Loucy (cell line): ENCODE measurements around the gene C8B.

Experiments used
- H2AFZ ChIP-seq: fragments of 200-600 bp; sonication (generic); 2 replicates; pipeline ENCODE4 v1.6.0; 2016; ENCODE audit warnings: antibody characterized with exemption, mild to moderate bottlenecking, low read length, moderate library complexity
- H3F3A ChIP-seq: fragments of 200-600 bp; 2 replicates; pipeline ENCODE4 v1.6.0; 2016; ENCODE audit warnings: antibody characterized with exemption, low read depth, mild to moderate bottlenecking
- H3K27me3 ChIP-seq: fragments of 200-600 bp; sonication (generic); 2 replicates; pipeline ENCODE4 v1.6.1; 2014; ENCODE audit warnings: low read length, mild to moderate bottlenecking; ENCODE audit not compliant: insufficient read depth, poor library complexity, severe bottlenecking
- H3K36me3 ChIP-seq: fragments of 200-600 bp; sonication (generic); 2 replicates; pipeline ENCODE4 v1.6.1; 2016; ENCODE audit warnings: low read length; ENCODE audit not compliant: insufficient read depth
- H3K4me1 ChIP-seq: fragments of 200-600 bp; sonication (generic); 2 replicates; pipeline ENCODE4 v1.5.1; 2014; ENCODE audit warnings: low read length, mild to moderate bottlenecking; ENCODE audit not compliant: insufficient read depth, poor library complexity, severe bottlenecking
- H3K4me2 ChIP-seq: fragments of 200-600 bp; sonication (generic); 2 replicates; pipeline ENCODE4 v1.6.0; 2014; ENCODE audit warnings: antibody characterized with exemption, low read length, low read depth, mild to moderate bottlenecking; ENCODE audit not compliant: poor library complexity, severe bottlenecking
- H3K4me3 ChIP-seq: fragments of 200-600 bp; sonication (generic); 2 replicates; pipeline ENCODE4 v1.5.1; 2014; ENCODE audit warnings: low read length, mild to moderate bottlenecking, mixed read lengths; ENCODE audit not compliant: poor library complexity, severe bottlenecking
- H3K79me2 ChIP-seq: fragments of 200-600 bp; sonication (generic); 2 replicates; pipeline ENCODE4 v1.6.1; 2014; ENCODE audit warnings: low read length; ENCODE audit not compliant: insufficient read depth
- H3K9ac ChIP-seq: fragments of 200-600 bp; sonication (generic); 2 replicates; pipeline ENCODE4 v1.6.0; 2014; ENCODE audit warnings: mild to moderate bottlenecking, low read depth, low read length, moderate library complexity; ENCODE audit not compliant: poor library complexity, severe bottlenecking
- H3K9me2 ChIP-seq: fragments of 200-600 bp; sonication (generic); replicated peaks from 2 replicates; pipeline ENCODE4 v1.6.1; 2016; ENCODE audit warnings: low read depth, low read length, mixed read lengths
- H3K9me3 ChIP-seq: fragments of 200-600 bp; sonication (generic); 2 replicates; pipeline ENCODE4 v1.6.1; 2014; ENCODE audit warnings: mild to moderate bottlenecking, antibody characterized with exemption, low read length, low read depth; ENCODE audit not compliant: insufficient read depth
- H4K20me1 ChIP-seq: fragments of 200-600 bp; sonication (generic); 2 replicates; pipeline ENCODE4 v1.6.0; 2014; ENCODE audit warnings: antibody characterized with exemption, low read length, mild to moderate bottlenecking; ENCODE audit not compliant: insufficient read depth, poor library complexity, severe bottlenecking
- CTCF ChIP-seq: fragments of 200-600 bp; sonication (generic); conservative IDR thresholded peaks from 2 replicates; pipeline ENCODE4 v1.5.1; 2014; ENCODE audit warnings: mild to moderate bottlenecking, antibody characterized with exemption, low read length
- EZH2phosphoT487 ChIP-seq: fragments of 200-600 bp; IDR thresholded peaks from 2 replicates; pipeline ENCODE4 v1.6.1; 2018; ENCODE audit warnings: antibody characterized with exemption, mild to moderate bottlenecking, moderate library complexity, borderline replicate concordance

C8B gene

DNA sequence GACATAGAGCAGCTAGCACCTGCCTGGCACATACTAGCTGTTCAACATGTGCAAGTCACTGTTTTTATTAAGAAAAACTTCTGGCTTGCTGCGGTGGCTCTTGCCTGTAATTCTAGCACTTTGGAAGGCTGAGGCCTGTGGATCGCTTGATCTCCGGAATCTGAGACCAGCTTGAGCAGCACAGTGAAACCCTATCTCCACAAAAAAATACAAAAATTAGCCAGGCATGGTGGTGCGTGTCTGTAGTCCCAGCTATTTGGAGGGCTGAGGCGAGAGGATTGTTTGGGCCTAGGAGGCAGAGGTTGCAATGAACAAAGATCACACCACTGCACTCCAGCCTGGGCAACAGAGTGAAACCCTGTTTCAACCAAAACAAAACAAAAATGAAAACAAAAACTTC is 27.7 kb upstream of the C8B start:
- Histone ChIP-seq H3K27me3 (no peaks in the 10 kb centered on the region), H3K4me2 (no peak overlapping the region), H3F3A (no peaks in the 10 kb centered on the region), H3K9me3 (no peaks in the 10 kb centered on the region), H3K4me3 (no peak overlapping the region), H4K20me1 (no peaks in the 10 kb centered on the region), H3K9me2 (no peaks in the 10 kb centered on the region), H3K36me3 (no peaks in the 10 kb centered on the region), H3K79me2 (no peaks in the 10 kb centered on the region), H2AFZ (no peak overlapping the region), H3K9ac (no peak overlapping the region), H3K4me1 (no peaks in the 10 kb centered on the region)
- no peak for TF ChIP-seq CTCF
- no peak for TF ChIP-seq EZH2phosphoT487

- Histone ChIP-seq H3K4me3 (no peak overlapping the region), H3K9ac (no peak overlapping the region), H3K79me2 (no peaks in the 10 kb centered on the region), H2AFZ (no peak overlapping the region), H3K36me3 (no peaks in the 10 kb centered on the region), H3K4me2 (no peak overlapping the region), H3K4me1 (no peaks in the 10 kb centered on the region), H3K9me3 (no peaks in the 10 kb centered on the region), H3K27me3 (no peaks in the 10 kb centered on the region), H3F3A (no peaks in the 10 kb centered on the region), H4K20me1 (no peaks in the 10 kb centered on the region), H3K9me2 (no peaks in the 10 kb centered on the region)
- TF ChIP-seq EZH2phosphoT487 (no peak), CTCF (no peak)
These were observed 26.7 kb upstream of the C8B start for GRCh38 chr1:56992318-56993125.

DNA sequence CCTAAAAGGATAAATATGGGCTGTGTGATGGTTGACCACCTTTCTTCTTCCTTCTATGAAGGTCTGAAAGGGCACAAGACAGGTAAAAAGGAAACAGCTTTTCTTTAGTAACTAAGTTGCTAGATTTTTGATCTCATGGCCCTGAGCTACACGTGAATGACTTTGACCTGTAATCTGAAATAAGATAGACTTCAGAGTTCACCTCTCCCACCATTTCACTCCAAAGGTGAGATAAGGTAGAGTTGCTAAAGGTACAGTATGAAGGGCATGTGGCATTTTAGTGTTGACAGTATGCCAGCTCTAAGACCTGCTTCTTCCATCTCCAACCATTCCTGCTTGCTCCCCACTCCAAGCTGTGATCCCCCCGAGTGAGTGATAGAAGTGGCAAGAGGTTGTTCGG is 25.8 kb upstream of the C8B start:
- H4K20me1 ChIP-seq: no peaks in the 10 kb centered on the region
- H3K4me1 ChIP-seq: no peaks in the 10 kb centered on the region
- H3K4me3 ChIP-seq: no peak overlapping the region
- H3F3A ChIP-seq: no peaks in the 10 kb centered on the region
- no peaks in the 10 kb centered on the region for H3K9me2 ChIP-seq
- no peaks in the 10 kb centered on the region for H3K36me3 ChIP-seq
- H3K9me3 ChIP-seq: no peaks in the 10 kb centered on the region
- H2AFZ ChIP-seq: no peak overlapping the region
- H3K79me2 ChIP-seq: no peaks in the 10 kb centered on the region
- H3K9ac ChIP-seq: no peak overlapping the region
- TF ChIP-seq EZH2phosphoT487: no peak
- no peak for TF ChIP-seq CTCF
- no peak overlapping the region for H3K4me2 ChIP-seq
- no peaks in the 10 kb centered on the region for H3K27me3 ChIP-seq
